Measurements from ENCODE around the gene SHROOM1.

DNA sequence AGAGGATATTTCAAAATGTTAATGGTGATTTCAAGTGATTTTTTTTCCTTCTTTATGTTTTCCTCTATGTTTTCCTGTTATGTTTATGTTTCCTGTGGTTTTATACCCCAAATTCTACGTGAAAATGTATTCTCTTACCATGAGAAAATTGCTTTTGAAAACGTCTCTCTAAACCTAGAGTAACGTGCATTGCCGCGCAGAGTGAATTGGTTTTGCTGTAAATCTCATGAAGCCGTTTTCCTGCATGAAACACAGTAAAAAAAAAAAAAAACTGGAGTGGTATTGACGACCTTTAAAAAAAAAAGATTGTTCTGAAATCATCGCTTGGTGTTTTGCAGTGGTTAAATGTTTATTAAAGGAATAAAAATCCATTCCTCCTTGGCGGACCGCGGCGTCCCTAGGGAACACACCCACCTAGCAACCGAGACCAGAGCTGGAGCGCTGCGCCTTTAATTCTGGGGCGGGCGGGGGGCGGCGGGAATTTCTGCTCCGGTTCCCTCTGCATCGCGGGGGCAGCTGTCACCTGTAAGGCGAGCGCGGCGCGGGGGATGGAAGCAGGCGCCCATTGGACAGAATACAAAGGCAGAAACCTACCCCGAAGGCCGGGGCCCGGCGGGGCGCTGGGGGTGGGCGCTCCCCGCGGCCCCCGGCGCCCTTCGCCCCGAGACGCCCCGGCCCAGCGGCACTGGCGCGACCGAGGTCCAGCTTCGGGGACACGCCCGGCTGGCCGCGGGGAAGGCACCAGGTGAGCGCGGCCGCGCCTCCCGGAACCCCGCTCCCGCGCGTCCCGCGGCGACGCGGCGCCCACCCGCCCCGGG lies 17.5 kb downstream of the SHROOM1 start, which contains the start of gene SOWAHA:
- TF ChIP-seq ZNF274 (IDR thresholded peaks at IDR 0.05; ENCODE audit: low read depth, low read length) (no peak), YY1 (IDR thresholded peaks at IDR 0.05; ENCODE audit: insufficient read depth, insufficient read length) (no peak)
